B cell (primary cell): ENCODE data around the gene DOCK4. TPM values are rescaled to one million over a fixed set of nuclear protein-coding genes. Genes with fewer than 3 reads are reported as not detected.

ENCODE experiments used
- ATAC-seq: fragments of 200-7000 bp; cut with Tn5 transposase; one replicate; pipeline ENCODE4 v1.10.0; 2021; ENCODE audit warnings: low read depth, mild to moderate bottlenecking, moderate number of reproducible peaks, moderate library complexity
- CTCF ChIA-PET: fragments of 350-600 bp; sonication (Branson Sonifier 250); formaldehyde crosslinking; loops from one replicate; lab custom pipeline; 2021; ENCODE audit warnings: antibody characterized with exemption, inconsistent platforms; lab: Charles Lee
- POLR2A ChIA-PET: fragments of 350-600 bp; sonication (Branson Sonifier 250); formaldehyde crosslinking; loops from one replicate; lab custom pipeline; 2021; ENCODE audit warnings: antibody characterized with exemption; lab: Charles Lee
- DNase-seq: peaks from one replicate; pipeline ENCODE4 v3.0.0; 2013
- H2AFZ ChIP-seq: 2 replicates; pipeline ENCODE4 v1.6.1; 2012; ENCODE audit warnings: mild to moderate bottlenecking, low read depth, low read length; ENCODE audit not compliant: insufficient read depth, poor library complexity, severe bottlenecking
- H3K27ac ChIP-seq, 2 donors: 1 replicate in 1 of 2; 2 replicates in 1 of 2; pipeline ENCODE4 v1.5.1; 2012 to 2013; ENCODE audit warnings: low read length in 2 of 2, mild to moderate bottlenecking in 2 of 2, moderate library complexity in 1 of 2
- H3K27me3 ChIP-seq, 4 experiments: fragments of 200-600 bp in 1 of 4; sonication (generic) in 1 of 4; replicated peaks in 1 of 4; 1 replicate in 2 of 4; 2 replicates in 2 of 4; pipeline versions ENCODE4 v1.6.1 to v1.7.0; 2013 to 2016; ENCODE audit warnings: low read length in 3 of 4, mild to moderate bottlenecking in 2 of 4, mixed read lengths in 1 of 4, moderate library complexity in 1 of 4; ENCODE audit not compliant: insufficient read depth in 4 of 4, control insufficient read depth in 3 of 4; ENCODE audit errors: control extremely low read depth in 1 of 4
- H3K36me3 ChIP-seq, 2 experiments: replicated peaks in 1 of 2; 1 replicate in 1 of 2; 2 replicates in 1 of 2; pipeline versions ENCODE4 v1.6.1 to v1.7.1; 2013; ENCODE audit warnings: low read length in 1 of 2; ENCODE audit not compliant: insufficient read depth in 2 of 2, control insufficient read depth in 1 of 2; ENCODE audit errors: control extremely low read depth in 1 of 2, extremely low read depth in 1 of 2
- H3K4me1 ChIP-seq, 2 donors: fragments of 200-600 bp in 1 of 2; sonication (generic) in 1 of 2; 1 replicate in 1 of 2; 2 replicates in 1 of 2; pipeline versions ENCODE4 v1.5.1 to v1.6.1; 2013 to 2017; ENCODE audit warnings: low read length in 2 of 2; ENCODE audit not compliant: control insufficient read depth in 2 of 2, insufficient read depth in 2 of 2
- H3K4me2 ChIP-seq: replicated peaks from 2 replicates; pipeline ENCODE3; 2012; ENCODE audit warnings: mild to moderate bottlenecking, low read depth, low read length; ENCODE audit not compliant: poor library complexity, severe bottlenecking
- H3K4me3 ChIP-seq, 5 experiments: fragments of 200-600 bp in 1 of 5; sonication (generic) in 1 of 5; 1 replicate in 3 of 5; 2 replicates in 2 of 5; pipeline versions ENCODE4 v1.5.1 to v1.7.0; 2011 to 2016; ENCODE audit warnings: low read length in 4 of 5, mild to moderate bottlenecking in 4 of 5, low read depth in 2 of 5, control low read depth in 1 of 5, moderate library complexity in 1 of 5; ENCODE audit not compliant: insufficient read depth in 1 of 5; ENCODE audit errors: control extremely low read depth in 1 of 5, extremely low read depth in 1 of 5
- H3K79me2 ChIP-seq: fragments of 200-600 bp; sonication (generic); one replicate; pipeline ENCODE4 v1.6.0; 2016; ENCODE audit warnings: low read length; ENCODE audit not compliant: control insufficient read depth, insufficient read depth
- H3K9ac ChIP-seq: fragments of 200-600 bp; sonication (generic); 2 replicates; pipeline ENCODE4 v1.6.1; 2017; ENCODE audit warnings: mild to moderate bottlenecking, low read length, moderate library complexity
- H3K9me3 ChIP-seq, 3 donors: one replicate each; pipeline versions ENCODE4 v1.6.1 to v1.7.1; 2013; ENCODE audit warnings: low read length in 2 of 3; ENCODE audit not compliant: control insufficient read depth in 2 of 3, insufficient read depth in 1 of 3; ENCODE audit errors: control extremely low read depth in 1 of 3
- H4K20me1 ChIP-seq: 2 replicates; pipeline ENCODE4 v1.6.0; 2012; ENCODE audit warnings: mild to moderate bottlenecking, low read length; ENCODE audit not compliant: insufficient read depth, control insufficient read depth, poor library complexity, severe bottlenecking
- H3K27ac Mint-ChIP-seq: one replicate; pipeline ENCODE4 v1.8.0; 2021; ENCODE audit warnings: mixed read lengths
- H3K27me3 Mint-ChIP-seq: one replicate; pipeline ENCODE4 v1.8.0; 2021; ENCODE audit warnings: mixed read lengths
- H3K4me1 Mint-ChIP-seq: one replicate; pipeline ENCODE4 v1.8.0; 2021; ENCODE audit warnings: mixed read lengths
- H3K4me3 Mint-ChIP-seq: one replicate; pipeline ENCODE4 v1.8.0; 2021; ENCODE audit warnings: mixed read lengths
- H3K9me3 Mint-ChIP-seq: one replicate; pipeline ENCODE4 v1.8.0; 2022; ENCODE audit warnings: mixed read lengths; ENCODE audit not compliant: insufficient read depth
- EZH2 ChIP-seq: IDR thresholded peaks from 2 replicates; pipeline ENCODE4 v1.6.1; 2012; ENCODE audit warnings: borderline replicate concordance, low read depth, mild to moderate bottlenecking, moderate library complexity, low read length; ENCODE audit not compliant: insufficient read depth, poor library complexity, severe bottlenecking
- WGBS: methylation state at CpG from one replicate; pipeline ENCODE4 v1.1.5; 2013; ENCODE audit warnings: missing lambda C conversion rate; ENCODE audit not compliant: insufficient coverage; 5-methylcytosine and 5-hydroxymethylcytosine counted together
- intact Hi-C: fragments of 100-400 bp; cut with micrococcal nuclease; formaldehyde crosslinking; loops from one replicate; pipeline ENCODE4 v1.10.0; 2022
- polyA plus RNA-seq: library from polyadenylated mRNA; depleted of rRNA; stranded (reverse); fragments of >200 nt; gene quantifications from 2 replicates; pipeline ENCODE4 v1.2.3, GENCODE V29; 2012
- total RNA-seq, 2 donors: library from RNA; stranded (reverse); fragments of 120-200 nt in 1 of 2; gene quantifications; 1 replicate in 1 of 2; 2 replicates in 1 of 2; pipeline versions ENCODE4 v1.2.3 to v1.2.4, GENCODE V29; 2013 to 2022
- TF ChIP-seq, protein P1 (sequence below): fragments of 200-600 bp; IDR thresholded peaks from one replicate; pipeline ENCODE4 v1.8.0; 2022; ENCODE audit warnings: antibody characterized with exemption, mild to moderate bottlenecking

The DOCK4 gene
- total and polyA plus RNA-seq, 2 donors (not counting 1 experiment from before 2014, with no cell fraction given) = 0.03 to 4.1 TPM

DNA sequence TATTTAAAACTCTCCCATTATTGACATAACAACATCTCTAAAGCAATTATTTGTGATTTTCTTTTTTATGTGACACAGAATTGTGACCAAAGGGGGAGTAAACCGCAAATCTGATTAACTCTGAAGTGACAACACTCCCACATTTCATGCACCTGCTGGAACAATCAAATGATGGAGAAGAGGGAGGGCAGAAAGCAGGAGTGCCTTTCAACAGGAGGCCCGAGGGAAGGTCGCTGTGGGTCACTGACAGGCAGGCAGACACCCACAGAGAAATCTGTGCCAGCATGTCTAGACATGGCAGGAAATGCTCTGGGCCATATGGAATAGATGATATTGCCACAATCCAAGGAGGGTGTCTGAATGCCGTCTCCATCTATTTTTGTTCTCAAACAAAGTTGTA, 247.3 kb downstream of the DOCK4 start:
- DNase-seq (no peak), ATAC-seq (no peak)
- Mint-ChIP-seq H3K4me3 (no peak overlapping the region), H3K9me3 (no peaks in the 10 kb centered on the region), H3K4me1 (no peaks in the 10 kb centered on the region), H3K27me3 (peaks cover 4% of the 10 kb centered on the region), H3K27ac (no peak overlapping the region)
- no peaks in the 10 kb centered on the region for H3K27me3 ChIP-seq
- TF ChIP-seq, protein P1, sequence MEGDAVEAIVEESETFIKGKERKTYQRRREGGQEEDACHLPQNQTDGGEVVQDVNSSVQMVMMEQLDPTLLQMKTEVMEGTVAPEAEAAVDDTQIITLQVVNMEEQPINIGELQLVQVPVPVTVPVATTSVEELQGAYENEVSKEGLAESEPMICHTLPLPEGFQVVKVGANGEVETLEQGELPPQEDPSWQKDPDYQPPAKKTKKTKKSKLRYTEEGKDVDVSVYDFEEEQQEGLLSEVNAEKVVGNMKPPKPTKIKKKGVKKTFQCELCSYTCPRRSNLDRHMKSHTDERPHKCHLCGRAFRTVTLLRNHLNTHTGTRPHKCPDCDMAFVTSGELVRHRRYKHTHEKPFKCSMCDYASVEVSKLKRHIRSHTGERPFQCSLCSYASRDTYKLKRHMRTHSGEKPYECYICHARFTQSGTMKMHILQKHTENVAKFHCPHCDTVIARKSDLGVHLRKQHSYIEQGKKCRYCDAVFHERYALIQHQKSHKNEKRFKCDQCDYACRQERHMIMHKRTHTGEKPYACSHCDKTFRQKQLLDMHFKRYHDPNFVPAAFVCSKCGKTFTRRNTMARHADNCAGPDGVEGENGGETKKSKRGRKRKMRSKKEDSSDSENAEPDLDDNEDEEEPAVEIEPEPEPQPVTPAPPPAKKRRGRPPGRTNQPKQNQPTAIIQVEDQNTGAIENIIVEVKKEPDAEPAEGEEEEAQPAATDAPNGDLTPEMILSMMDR = no peak
- TF ChIP-seq EZH2 = no peak
- no peaks in the 10 kb centered on the region for H4K20me1 ChIP-seq
- ChIA-PET CTCF (no interaction called here), POLR2A (no interaction called here)
- no peak overlapping the region for H3K4me2 ChIP-seq
- no peak overlapping the region for H2AFZ ChIP-seq
- H3K4me1 ChIP-seq = no peaks in the 10 kb centered on the region
- H3K27ac ChIP-seq = no peak overlapping the region
- H3K9me3 ChIP-seq = no peaks in the 10 kb centered on the region
- no peak overlapping the region for H3K9ac ChIP-seq
- H3K36me3 ChIP-seq = no peaks in the 10 kb centered on the region
- no peaks in the 10 kb centered on the region for H3K79me2 ChIP-seq
- WGBS = 100% methylated on average over 1 of the region's 4 CpGs
- intact Hi-C loops = no loop called here
- no peak overlapping the region for H3K4me3 ChIP-seq

- no peak overlapping the region for H3K27ac Mint-ChIP-seq
- Histone ChIP-seq H3K4me1 (no peaks in the 10 kb centered on the region), H3K9me3 (no peaks in the 10 kb centered on the region), H2AFZ (no peak overlapping the region), H4K20me1 (no peaks in the 10 kb centered on the region), H3K36me3 (no peaks in the 10 kb centered on the region), H3K27me3 (no peaks in the 10 kb centered on the region), H3K4me3 (no peak overlapping the region), H3K27ac (no peak overlapping the region), H3K79me2 (no peaks in the 10 kb centered on the region), H3K9ac (no peak overlapping the region), H3K4me2 (no peak overlapping the region)
- DNase-seq (no peak), ATAC-seq (no peak)
- TF ChIP-seq, protein P1 = no peak
- no peak for TF ChIP-seq EZH2
- no peak overlapping the region for H3K4me3 Mint-ChIP-seq
- ChIA-PET CTCF (no interaction called here), POLR2A (no interaction called here)
- no CpG with 5 or more reads among the region's 3 CpGs for WGBS
- no peaks in the 10 kb centered on the region for H3K4me1 Mint-ChIP-seq
- H3K27me3 Mint-ChIP-seq = peaks cover 4% of the 10 kb centered on the region
- intact Hi-C loops = no loop called here
- no peaks in the 10 kb centered on the region for H3K9me3 Mint-ChIP-seq
Measured at GRCh38 chr7:111958431-111958830, 247.8 kb downstream of the DOCK4 start.
